LNCaP clone FGC (cell line): ENCODE results near the gene CRYBG1.

Experiments
- DNase-seq: peaks from one replicate; pipeline ENCODE4 v3.0.0-alpha.2; 2011; ENCODE audit warnings: low read depth
- H3K4me3 ChIP-seq: 2 replicates; pipeline ENCODE4 v1.5.1; 2011; ENCODE audit warnings: mild to moderate bottlenecking, low read depth, low read length, control low read depth
- TF ChIP-seq, protein P1 (sequence below): IDR thresholded peaks from 2 replicates; pipeline ENCODE4 v1.5.1; 2012; ENCODE audit warnings: mild to moderate bottlenecking; ENCODE audit not compliant: control insufficient read depth, insufficient read depth; ENCODE audit errors: extremely low read depth

Gene CRYBG1

DNA sequence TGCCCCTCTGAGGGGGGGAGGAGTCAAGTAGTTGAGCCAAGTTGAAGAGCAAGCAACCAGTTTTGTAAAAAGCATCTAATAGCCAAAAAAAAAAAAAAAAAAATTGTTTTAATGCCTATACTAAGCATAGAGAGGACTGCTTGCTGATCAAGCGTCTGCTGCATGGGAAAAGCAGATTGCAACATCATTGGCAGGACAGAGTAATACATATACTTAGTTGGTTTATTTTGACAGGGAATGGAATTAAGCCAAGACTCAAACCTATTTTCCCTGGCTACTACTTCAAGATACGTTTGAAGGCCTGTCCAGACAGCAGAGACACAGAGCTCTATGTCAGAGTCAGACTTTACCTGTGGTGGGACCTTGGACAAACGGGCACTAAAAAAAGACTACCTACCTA is 148.3 kb downstream of the CRYBG1 start:
- TF ChIP-seq, protein P1, sequence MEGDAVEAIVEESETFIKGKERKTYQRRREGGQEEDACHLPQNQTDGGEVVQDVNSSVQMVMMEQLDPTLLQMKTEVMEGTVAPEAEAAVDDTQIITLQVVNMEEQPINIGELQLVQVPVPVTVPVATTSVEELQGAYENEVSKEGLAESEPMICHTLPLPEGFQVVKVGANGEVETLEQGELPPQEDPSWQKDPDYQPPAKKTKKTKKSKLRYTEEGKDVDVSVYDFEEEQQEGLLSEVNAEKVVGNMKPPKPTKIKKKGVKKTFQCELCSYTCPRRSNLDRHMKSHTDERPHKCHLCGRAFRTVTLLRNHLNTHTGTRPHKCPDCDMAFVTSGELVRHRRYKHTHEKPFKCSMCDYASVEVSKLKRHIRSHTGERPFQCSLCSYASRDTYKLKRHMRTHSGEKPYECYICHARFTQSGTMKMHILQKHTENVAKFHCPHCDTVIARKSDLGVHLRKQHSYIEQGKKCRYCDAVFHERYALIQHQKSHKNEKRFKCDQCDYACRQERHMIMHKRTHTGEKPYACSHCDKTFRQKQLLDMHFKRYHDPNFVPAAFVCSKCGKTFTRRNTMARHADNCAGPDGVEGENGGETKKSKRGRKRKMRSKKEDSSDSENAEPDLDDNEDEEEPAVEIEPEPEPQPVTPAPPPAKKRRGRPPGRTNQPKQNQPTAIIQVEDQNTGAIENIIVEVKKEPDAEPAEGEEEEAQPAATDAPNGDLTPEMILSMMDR = no peak
- no peak overlapping the region for H3K4me3 ChIP-seq
- DNase-seq = no peak

DNA sequence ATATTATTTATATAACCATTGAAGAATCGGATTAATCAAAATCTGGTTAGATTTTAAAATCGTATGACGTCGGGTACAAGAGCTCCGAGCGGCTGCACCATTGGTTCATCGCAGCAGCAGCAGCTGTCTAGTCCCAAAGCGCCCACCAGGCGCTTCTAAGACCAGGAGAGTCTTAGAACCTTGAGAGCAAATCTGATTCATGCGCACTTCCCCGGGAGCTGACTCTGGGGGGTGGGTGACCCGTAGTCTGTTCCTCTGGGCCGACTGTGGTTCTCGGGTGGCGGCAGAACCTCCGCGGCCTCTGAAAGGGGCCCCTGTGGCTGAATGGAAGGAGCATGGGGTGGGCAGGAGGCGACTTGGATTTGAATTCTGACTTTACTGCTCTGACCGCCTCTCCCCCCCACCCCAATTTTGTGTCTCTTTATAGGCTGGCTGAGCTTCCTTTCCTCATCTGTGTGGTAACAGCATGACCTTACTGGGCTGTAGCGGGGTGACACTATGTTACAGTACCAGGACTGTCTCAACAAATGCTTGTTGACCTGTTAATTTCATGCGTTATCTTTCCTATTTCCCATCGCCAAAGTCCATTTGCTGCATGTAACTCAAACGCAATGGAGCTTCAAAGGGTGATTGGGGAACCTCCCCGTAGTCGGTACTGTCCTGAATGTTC is 149.0 kb downstream of the CRYBG1 start:
- TF ChIP-seq, protein P1 = no peak
- DNase-seq = no peak
- H3K4me3 ChIP-seq = no peak overlapping the region

DNA sequence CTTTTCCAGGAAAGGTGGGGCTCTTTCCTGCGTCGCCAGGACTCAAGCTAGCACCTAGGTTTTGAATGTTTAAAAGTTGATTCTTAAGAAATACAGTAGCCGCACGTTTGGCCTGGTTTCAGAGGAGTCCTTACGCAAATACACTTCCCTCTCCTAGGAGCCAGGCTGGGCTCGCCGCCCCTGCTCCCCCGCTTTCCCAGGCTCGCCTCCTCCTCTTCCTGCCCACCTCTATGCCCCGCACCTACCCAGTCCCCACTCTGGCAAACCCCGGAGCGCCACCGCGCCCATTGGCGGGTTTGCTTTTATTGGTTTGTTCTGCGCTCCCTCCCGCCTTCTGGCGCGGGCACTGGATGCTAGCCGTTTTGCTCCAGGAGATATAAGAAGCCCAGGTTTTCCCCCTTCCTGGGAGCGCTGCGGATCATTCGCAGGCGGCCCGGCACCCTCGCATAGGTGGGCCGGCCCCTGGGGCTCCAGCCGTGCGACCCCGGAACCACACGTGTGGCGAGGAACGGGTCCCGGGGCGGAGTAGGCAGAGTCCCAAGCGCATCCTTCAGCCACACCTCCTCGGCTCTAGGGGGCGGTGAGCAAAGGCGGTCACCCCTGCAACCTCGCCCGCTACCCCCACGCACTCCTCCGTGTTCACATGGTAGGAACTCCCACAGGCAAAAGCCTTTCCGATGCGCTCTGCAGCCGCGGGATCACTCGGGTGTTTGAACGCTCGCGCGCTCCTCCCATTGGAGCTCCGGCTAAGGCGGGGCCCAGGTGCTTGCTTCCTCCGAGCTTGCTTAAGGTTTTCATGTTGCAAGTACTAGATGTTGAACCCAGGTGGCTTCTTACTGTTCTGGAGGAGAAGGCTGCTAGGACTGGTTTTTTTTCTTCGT is 149.8 kb downstream of the CRYBG1 start:
- DNase-seq = peak; percentile 50

DNA sequence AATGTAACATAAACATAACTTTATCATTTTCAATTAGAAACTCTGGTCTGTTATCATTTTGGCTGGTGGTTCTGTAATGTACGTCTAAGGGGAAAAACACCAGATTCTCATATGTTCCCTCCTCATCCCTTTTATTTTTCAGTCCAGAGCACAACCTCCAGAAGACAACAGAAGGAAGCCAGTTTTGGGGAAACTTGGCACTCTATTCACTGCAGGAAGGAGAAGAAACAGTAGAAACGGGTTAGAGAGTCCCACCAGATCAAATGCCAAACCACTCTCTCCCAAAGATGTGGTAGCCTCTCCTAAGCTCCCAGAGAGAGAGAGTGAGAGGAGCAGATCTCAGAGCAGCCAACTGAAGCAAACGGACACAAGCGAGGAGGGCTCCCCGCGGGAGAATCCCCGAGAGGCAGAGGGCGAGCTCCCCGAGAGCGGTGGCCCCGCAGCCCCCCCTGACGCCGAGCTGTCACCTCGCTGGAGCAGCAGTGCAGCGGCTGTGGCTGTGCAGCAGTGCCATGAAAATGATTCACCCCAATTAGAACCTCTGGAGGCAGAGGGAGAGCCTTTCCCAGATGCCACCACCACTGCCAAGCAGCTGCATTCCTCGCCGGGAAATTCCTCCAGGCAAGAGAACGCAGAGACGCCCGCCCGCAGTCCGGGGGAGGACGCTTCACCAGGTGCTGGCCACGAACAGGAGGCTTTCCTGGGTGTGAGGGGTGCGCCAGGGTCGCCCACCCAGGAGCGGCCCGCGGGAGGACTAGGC is 151.0 kb downstream of the CRYBG1 start:
- H3K4me3 ChIP-seq = peak overlapping the region; percentile 56
- DNase-seq = no peak
- TF ChIP-seq, protein P1 = no peak

More for the DNA sequence above, 149.8 kb downstream of the CRYBG1 start:
- H3K4me3 ChIP-seq = peak overlapping the region; percentile 56
- TF ChIP-seq, protein P1 = no peak

DNA sequence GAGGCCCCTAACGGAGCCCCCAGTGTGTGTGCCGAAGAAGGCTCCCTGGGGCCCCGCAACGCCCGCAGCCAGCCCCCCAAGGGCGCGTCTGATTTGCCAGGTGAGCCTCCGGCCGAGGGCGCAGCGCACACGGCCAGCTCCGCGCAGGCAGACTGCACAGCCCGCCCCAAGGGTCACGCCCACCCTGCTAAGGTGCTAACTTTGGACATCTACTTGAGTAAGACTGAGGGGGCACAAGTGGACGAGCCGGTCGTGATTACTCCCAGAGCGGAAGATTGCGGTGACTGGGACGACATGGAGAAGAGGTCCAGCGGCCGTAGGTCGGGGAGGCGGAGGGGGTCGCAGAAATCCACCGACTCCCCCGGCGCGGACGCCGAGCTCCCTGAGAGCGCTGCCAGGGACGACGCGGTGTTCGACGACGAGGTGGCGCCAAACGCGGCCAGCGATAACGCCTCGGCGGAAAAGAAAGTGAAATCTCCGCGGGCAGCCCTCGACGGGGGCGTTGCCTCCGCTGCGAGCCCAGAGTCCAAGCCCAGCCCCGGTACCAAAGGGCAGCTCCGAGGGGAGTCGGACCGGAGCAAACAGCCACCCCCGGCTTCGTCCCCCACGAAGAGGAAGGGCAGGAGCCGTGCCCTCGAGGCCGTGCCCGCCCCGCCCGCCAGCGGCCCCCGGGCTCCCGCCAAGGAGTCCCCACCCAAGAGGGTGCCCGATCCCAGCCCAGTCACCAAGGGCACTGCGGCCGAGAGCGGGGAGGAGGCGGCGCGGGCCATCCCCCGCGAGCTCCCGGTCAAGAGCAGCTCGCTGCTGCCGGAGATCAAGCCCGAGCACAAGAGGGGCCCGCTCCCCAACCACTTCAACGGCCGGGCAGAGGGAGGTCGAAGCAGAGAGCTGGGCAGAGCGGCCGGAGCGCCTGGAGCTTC is 151.8 kb downstream of the CRYBG1 start:
- TF ChIP-seq, protein P1 = peak; percentile 34
- H3K4me3 ChIP-seq = peak overlapping the region; percentile 56
- no peak for DNase-seq
